Liver (tissue), 9 donors: ENCODE results near the gene EPB41L2. TPM values are rescaled to one million over a fixed set of nuclear protein-coding genes. Genes with fewer than 3 reads are reported as not detected.

Source experiments
- DNase-seq: peaks from one replicate; pipeline ENCODE4 v3.0.0-alpha.2; 2017; ENCODE audit warnings: low spot score
- H3K27ac ChIP-seq, 2 donors: one replicate each; pipeline ENCODE4 v1.7.0; 2013; ENCODE audit warnings: inconsistent platforms in 2 of 2, low read length in 2 of 2, control low read depth in 1 of 2, low read depth in 1 of 2, mild to moderate bottlenecking in 1 of 2
- H3K27me3 ChIP-seq, 4 donors: one replicate each; pipeline versions ENCODE4 v1.6.1 to v1.7.0; 2013; ENCODE audit warnings: low read length in 3 of 4, inconsistent platforms in 1 of 4, mild to moderate bottlenecking in 1 of 4, moderate library complexity in 1 of 4; ENCODE audit not compliant: control insufficient read depth in 4 of 4, insufficient read depth in 4 of 4
- H3K36me3 ChIP-seq, 4 donors: one replicate each; pipeline versions ENCODE4 v1.6.1 to v1.7.0; 2013; ENCODE audit warnings: low read length in 3 of 4, mild to moderate bottlenecking in 3 of 4, low read depth in 1 of 4, moderate library complexity in 1 of 4; ENCODE audit not compliant: control insufficient read depth in 4 of 4, insufficient read depth in 3 of 4
- H3K4me1 ChIP-seq, 4 donors: one replicate each; pipeline versions ENCODE4 v1.6.1 to v1.7.0; 2013; ENCODE audit warnings: low read length in 3 of 4, mild to moderate bottlenecking in 3 of 4, moderate library complexity in 1 of 4; ENCODE audit not compliant: control insufficient read depth in 4 of 4, insufficient read depth in 4 of 4
- H3K4me3 ChIP-seq, 3 donors: one replicate each; pipeline versions ENCODE4 v1.6.1 to v1.7.0; 2013; ENCODE audit warnings: low read length in 3 of 3, control low read depth in 1 of 3, low read depth in 1 of 3, mild to moderate bottlenecking in 1 of 3
- H3K9ac ChIP-seq, 2 donors: one replicate each; pipeline ENCODE4 v1.7.0; 2013; ENCODE audit warnings: low read length in 2 of 2, mild to moderate bottlenecking in 2 of 2, moderate library complexity in 2 of 2, control low read depth in 1 of 2, low read depth in 1 of 2
- H3K9me3 ChIP-seq, 4 donors: one replicate each; pipeline versions ENCODE4 v1.6.1 to v1.7.0; 2013; ENCODE audit warnings: low read length in 3 of 4; ENCODE audit not compliant: control insufficient read depth in 4 of 4
- EGR1 ChIP-seq, 2 donors: IDR thresholded peaks; 2 replicates each; pipeline ENCODE4 v1.6.1; 2016 to 2018; ENCODE audit warnings: antibody characterized with exemption in 2 of 2, low read depth in 2 of 2
- FOXA1 ChIP-seq: IDR thresholded peaks from 2 replicates; pipeline ENCODE4 v1.6.1; 2016; ENCODE audit warnings: antibody characterized with exemption
- HNF4G ChIP-seq: IDR thresholded peaks from 2 replicates; pipeline ENCODE4 v1.6.1; 2016; ENCODE audit warnings: antibody characterized with exemption
- NR2F2 ChIP-seq: IDR thresholded peaks from 2 replicates; pipeline ENCODE4 v1.6.1; 2016; ENCODE audit warnings: antibody characterized with exemption
- RAD21 ChIP-seq, 2 donors: IDR thresholded peaks; 2 replicates each; pipeline ENCODE4 v1.6.1; 2016; ENCODE audit warnings: antibody characterized with exemption in 2 of 2, mild to moderate bottlenecking in 2 of 2
- SP1 ChIP-seq: IDR thresholded peaks from 2 replicates; pipeline ENCODE4 v1.6.1; 2018; ENCODE audit warnings: antibody characterized with exemption, mild to moderate bottlenecking
- TAF1 ChIP-seq: conservative IDR thresholded peaks from 2 replicates; pipeline ENCODE4 v1.6.1; 2016; ENCODE audit warnings: antibody characterized with exemption, mild to moderate bottlenecking
- WGBS: extraction: QIAGEN DNeasy Blood & Tissue Kit; methylation state at CpG from one replicate; pipeline ENCODE4 v1.1.7; 2013; 5-methylcytosine and 5-hydroxymethylcytosine counted together
- polyA plus RNA-seq, 2 donors: library from polyadenylated mRNA; stranded (reverse) in 1 of 2; unstranded in 1 of 2; fragments of 200-250 nt in 1 of 2; fragments of >200 nt in 1 of 2; fragmentation: Nextera tagmentation in 1 of 2; extraction: Ambion mirVana in 1 of 2; gene quantifications; one replicate each; pipeline versions ENCODE4 v1.2.1 to v1.2.3, GENCODE V29; 2013 to 2015
- total RNA-seq, 2 donors: library from RNA; depleted of rRNA; stranded (reverse); fragments of >200 nt; gene quantifications; one replicate each; pipeline ENCODE4 v1.2.3, GENCODE V29; 2014
- TF ChIP-seq, protein P1 (sequence below): IDR thresholded peaks from 2 replicates; pipeline ENCODE4 v1.6.1; 2016; ENCODE audit warnings: antibody characterized with exemption
- TF ChIP-seq, protein P2 (sequence below): IDR thresholded peaks from 2 replicates; pipeline ENCODE4 v1.6.1; 2016; ENCODE audit warnings: antibody characterized with exemption
- TF ChIP-seq, protein P3 (sequence below): IDR thresholded peaks from 2 replicates; pipeline ENCODE4 v1.6.1; 2016; ENCODE audit warnings: antibody characterized with exemption, mild to moderate bottlenecking
- donor health status: healthy.
- donor health status: healthy.
- donor health status: healthy.
- donor health status: healthy.
- donor health status: healthy.

EPB41L2 gene
- total and polyA plus RNA-seq, 4 donors: 10.0 to 43.3 (median 18.7) TPM

DNA sequence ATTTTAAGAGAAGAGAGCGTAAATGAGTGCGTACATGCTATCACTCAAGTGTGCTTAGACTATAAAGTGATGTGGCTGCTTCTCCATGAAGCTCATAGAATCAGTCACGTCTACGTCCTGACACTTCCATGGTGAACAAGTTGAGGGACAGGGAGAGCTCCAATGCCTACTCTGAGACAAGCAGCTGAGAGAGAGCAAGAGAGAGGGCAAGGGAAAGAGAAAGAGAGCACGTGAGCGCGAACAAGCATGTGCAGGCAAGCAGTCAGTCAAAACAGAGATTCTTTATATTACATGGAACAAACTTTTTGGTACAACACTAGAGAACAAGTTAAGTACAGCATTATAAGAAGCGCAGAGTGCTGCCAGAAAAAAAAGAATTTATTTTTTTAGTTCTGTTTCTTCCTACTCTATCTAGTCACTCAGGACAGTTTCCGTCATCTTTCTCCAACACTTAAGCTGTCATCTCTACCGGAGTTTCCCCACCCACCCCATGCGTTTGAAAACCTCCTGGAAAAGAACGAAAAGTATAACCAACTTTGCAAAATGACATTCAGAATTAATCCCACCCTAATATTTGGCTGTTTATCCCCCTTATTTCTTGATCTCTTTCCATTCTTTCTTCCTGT lies 61.8 kb downstream of the EPB41L2 start:
- Histone ChIP-seq H3K9me3 (no peaks in the 10 kb centered on the region), H3K27me3 (no peaks in the 10 kb centered on the region), H3K27ac (no peak overlapping the region), H3K36me3 (no peaks in the 10 kb centered on the region), H3K4me1 (no peaks in the 10 kb centered on the region), H3K4me3 (no peak overlapping the region), H3K9ac (no peak overlapping the region)
- TF ChIP-seq HNF4G: no peak
- no peak for TF ChIP-seq EGR1 (IDR thresholded peaks at IDR 0.05; ENCODE audit: low read depth in 2 of 2)
- TF ChIP-seq FOXA1: no peak
- TF ChIP-seq, protein P1, sequence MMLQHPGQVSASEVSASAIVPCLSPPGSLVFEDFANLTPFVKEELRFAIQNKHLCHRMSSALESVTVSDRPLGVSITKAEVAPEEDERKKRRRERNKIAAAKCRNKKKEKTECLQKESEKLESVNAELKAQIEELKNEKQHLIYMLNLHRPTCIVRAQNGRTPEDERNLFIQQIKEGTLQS: no peak
- no peak for TF ChIP-seq NR2F2
- no peak for TF ChIP-seq TAF1
- TF ChIP-seq, protein P2, sequence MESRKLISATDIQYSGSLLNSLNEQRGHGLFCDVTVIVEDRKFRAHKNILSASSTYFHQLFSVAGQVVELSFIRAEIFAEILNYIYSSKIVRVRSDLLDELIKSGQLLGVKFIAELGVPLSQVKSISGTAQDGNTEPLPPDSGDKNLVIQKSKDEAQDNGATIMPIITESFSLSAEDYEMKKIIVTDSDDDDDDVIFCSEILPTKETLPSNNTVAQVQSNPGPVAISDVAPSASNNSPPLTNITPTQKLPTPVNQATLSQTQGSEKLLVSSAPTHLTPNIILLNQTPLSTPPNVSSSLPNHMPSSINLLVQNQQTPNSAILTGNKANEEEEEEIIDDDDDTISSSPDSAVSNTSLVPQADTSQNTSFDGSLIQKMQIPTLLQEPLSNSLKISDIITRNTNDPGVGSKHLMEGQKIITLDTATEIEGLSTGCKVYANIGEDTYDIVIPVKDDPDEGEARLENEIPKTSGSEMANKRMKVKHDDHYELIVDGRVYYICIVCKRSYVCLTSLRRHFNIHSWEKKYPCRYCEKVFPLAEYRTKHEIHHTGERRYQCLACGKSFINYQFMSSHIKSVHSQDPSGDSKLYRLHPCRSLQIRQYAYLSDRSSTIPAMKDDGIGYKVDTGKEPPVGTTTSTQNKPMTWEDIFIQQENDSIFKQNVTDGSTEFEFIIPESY: no peak
- TF ChIP-seq, protein P3, sequence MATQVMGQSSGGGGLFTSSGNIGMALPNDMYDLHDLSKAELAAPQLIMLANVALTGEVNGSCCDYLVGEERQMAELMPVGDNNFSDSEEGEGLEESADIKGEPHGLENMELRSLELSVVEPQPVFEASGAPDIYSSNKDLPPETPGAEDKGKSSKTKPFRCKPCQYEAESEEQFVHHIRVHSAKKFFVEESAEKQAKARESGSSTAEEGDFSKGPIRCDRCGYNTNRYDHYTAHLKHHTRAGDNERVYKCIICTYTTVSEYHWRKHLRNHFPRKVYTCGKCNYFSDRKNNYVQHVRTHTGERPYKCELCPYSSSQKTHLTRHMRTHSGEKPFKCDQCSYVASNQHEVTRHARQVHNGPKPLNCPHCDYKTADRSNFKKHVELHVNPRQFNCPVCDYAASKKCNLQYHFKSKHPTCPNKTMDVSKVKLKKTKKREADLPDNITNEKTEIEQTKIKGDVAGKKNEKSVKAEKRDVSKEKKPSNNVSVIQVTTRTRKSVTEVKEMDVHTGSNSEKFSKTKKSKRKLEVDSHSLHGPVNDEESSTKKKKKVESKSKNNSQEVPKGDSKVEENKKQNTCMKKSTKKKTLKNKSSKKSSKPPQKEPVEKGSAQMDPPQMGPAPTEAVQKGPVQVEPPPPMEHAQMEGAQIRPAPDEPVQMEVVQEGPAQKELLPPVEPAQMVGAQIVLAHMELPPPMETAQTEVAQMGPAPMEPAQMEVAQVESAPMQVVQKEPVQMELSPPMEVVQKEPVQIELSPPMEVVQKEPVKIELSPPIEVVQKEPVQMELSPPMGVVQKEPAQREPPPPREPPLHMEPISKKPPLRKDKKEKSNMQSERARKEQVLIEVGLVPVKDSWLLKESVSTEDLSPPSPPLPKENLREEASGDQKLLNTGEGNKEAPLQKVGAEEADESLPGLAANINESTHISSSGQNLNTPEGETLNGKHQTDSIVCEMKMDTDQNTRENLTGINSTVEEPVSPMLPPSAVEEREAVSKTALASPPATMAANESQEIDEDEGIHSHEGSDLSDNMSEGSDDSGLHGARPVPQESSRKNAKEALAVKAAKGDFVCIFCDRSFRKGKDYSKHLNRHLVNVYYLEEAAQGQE: no peak
- no peak for DNase-seq
- WGBS: 83% methylated on average over 12 of the region's 12 CpGs

DNA sequence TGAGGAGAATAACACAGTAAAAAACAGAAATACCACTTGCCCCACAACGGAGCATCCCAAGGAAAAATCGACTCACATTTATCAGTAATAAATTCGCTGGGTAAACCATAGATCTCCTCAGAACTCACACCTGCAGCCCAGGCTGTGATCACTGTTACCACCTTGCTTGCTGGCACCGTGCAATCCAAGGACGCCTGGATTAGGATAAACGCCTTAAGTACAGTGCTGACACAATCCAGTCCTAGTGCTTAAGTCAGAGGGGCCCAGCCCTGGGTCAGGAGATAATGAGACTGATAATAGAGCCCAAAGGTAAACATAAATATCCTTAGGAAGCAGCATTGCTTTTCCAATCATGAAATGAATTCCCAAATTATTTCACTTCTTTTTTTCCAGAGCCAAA lies 62.5 kb downstream of the EPB41L2 start:
- TF ChIP-seq HNF4G (no peak), SP1 (no peak), RAD21 (IDR thresholded peaks at IDR 0.05) (no peak), TAF1 (no peak), NR2F2 (no peak)
- TF ChIP-seq, protein P2: no peak
- 81% methylated on average over 6 of the region's 6 CpGs for WGBS
- H3K9me3 ChIP-seq: no peaks in the 10 kb centered on the region
- DNase-seq: no peak
- no peaks in the 10 kb centered on the region for H3K27me3 ChIP-seq
- no peaks in the 10 kb centered on the region for H3K36me3 ChIP-seq
- no peaks in the 10 kb centered on the region for H3K4me1 ChIP-seq
- no peak overlapping the region for H3K4me3 ChIP-seq
- H3K27ac ChIP-seq: no peak overlapping the region
- H3K9ac ChIP-seq: no peak overlapping the region
